GM04504 (cell line): ENCODE results near the gene MYH16.
"Not testable (repeated sequence)": the region's sequence is repeated elsewhere in the genome, so short reads cannot be mapped to it uniquely, and the experiment has no call there.

Experiments
- DNase-seq: peaks from one replicate; pipeline ENCODE4 v3.0.0-alpha.2; 2012; ENCODE audit warnings: low read depth

Gene MYH16

DNA sequence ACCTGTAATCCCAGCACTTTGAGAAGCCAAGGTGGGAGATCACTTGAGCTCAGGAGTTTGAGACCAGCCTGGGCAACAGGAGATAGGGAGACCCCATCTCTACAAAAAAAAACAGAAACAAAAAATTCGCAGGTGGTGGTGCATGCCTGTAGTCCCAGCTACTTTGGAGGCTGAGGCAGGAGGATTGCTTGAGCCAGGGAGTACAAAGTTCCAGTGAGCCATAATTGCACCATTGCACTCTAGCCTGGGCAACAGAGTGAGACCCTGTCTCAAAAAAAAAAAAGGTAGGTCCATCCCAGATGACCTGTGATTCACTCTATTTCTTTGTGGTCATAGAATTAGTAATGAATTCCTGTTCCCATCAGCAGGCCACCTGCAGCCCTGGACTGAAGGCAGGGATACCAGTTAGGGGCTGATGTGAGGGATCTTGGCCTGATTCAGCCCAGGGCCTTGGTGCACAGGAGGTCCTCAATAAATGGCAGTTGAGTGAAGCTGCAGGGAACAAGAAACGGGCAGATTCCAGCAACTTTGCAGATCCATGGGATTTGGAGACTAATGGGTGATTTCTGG, at the start of gene MYH16:
Gene MYH16, plus strand, starts transcription at position 364 of the 570 bp plus-strand sequence.
- DNase-seq: no peak

DNA sequence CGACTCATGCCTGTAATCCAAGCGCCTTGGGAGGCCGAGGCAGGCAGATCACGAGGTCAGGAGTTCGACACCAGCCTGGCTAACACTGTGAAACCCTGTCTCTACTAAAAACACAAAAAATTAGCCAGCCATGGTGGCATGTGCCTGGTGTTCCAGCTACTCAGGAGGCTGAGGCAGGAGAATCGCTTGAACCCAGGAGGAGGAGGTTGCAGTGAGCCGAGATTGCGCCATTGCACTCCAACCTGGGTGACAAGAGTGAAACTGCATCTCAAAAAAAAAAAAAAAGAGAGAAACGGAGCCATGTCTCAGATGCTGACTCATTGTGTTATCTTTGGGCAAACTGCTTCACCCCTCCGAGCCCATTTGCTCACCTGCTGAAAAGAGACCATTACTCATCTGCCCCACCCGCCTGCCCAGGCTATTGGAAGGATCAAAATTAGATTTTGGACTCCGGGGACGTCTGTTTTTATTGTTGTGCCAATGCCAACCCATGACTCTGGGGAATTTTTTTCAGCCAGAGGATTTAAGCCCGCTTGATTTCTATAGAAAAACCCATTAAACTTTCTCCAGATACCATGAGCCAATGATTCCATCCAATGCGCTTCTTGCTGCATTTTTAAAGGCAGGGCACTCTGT, 48.3 kb upstream of the MYH16 start:
- DNase-seq: not testable (repeated sequence)

DNA sequence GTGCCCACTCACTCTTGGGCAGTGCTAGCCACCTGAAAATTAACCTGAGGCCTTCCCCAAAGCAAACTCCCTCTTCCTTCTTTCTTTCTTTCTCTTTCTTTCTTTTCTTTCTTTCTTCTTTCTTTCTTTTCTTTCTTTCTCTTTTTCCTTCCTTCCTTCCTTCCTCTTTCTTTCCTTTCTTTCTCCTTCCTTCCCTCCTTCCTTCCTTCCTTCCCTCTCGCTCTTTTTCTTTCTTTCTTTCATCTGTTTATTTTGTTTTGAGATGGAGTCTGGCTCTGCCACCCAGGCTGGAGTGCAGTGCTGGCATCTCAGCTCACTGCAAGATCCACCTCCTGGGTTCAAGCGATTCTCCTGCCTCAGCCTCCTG, 47.8 kb upstream of the MYH16 start:
- DNase-seq: no peak

DNA sequence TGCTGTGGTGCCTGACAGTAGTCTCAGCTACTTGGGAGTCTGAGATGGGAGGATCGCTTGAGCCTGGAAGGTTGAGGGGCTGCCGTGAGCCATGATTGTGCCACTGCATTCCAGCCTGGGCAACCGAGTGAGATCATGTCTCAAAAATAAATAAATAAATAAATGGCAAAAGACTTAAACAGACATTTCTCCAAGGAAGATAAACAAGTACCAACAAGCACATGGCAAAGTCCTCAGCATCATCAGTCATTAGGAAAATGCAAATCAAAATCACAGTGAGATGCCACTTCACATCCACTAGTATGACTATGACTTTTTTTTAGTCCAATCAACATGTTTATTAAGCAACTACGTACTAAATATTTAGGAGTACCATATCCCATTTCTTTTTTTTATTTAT, 43.4 kb upstream of the MYH16 start:
- DNase-seq: no peak

DNA sequence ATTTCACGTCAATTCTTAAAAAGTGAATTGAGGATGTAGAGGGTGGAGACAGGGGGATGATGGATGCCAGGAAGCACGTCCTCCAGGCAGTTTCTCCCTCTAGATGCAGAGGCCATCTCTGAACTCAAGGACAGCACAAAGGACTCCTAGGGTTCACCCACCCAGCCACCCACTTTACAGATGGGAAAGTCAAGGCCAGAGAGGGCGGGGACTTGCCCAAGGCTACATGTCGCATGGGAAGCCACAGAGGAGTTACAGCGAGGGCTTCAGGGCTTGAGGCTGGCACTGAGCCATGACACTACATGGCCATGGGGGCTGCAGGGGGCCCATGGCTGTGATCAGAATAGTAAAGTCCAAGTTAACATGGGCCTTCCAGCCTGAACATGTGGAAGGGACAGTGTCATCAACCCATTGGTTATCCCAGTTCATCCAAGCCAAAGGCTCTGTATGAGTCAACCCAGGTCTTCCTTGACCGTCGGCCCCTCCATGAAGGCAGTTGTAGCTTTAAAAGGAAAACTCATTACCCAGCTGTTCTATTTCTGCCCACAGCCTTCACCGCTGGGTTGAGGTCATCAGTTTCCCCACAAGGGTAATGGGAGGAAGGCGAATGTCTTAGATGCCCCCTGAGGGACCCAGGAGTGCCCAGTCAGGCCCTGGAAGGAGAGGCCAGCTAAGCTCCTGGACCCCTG, 40.4 kb upstream of the MYH16 start:
- no peak for DNase-seq

DNA sequence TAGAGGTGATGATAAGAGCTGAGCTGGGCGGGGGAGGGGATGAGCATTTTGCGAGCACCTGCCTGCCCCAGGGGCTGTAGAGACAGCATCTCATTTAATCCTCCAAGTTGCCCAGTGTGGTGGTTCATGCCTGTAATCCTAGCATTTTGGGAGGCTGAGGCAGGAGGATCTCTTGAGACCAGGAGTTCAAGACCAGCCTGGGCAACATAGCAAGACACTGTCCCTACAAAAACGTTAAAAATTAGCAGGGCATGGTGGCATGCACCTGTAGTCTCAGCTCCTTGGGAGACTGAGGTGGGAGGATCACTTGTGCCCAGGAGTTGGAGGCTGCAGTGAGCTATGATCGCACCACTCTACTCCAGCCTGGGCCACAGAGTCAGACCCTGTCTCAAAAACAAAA, 39.7 kb upstream of the MYH16 start:
- DNase-seq: not testable (repeated sequence)

DNA sequence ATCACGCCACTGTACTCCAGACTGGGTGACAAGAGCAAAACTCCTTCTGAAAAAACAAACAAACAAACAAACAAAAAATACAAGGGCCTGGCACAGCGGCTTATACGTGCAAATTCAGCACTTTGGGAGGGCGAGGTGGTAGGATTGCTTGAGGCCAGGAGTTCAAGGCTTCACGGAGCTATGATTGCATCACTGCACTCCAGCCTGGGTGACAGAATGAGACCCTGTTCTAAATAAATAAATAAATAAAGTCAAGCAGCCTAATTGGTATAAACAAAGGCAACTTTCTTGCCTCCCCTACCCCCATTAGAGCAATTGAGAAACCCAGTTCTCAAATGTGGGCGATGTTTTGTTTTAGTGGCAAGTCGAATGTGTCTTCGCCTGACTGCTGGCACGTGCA, 38.5 kb upstream of the MYH16 start:
- no peak for DNase-seq

DNA sequence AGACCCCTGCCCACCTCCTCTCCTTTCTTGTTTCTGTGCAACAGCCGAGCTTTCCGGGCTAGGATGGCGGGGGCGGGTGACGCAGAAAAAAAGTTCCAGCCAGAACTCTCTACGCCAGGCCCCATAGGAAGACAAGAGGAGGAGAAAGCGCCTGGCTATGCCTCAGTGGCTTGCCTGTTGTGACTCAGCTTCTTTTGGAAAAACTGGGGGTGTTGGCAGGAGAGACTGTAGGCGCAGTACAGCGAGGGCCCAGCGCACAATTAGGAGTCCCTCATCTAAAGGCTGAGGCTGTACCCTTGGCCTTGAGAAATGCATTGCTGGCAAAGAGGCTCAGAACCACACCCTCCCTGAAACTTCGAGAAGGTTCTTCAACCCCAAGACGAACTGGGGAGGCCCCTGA, 36.7 kb upstream of the MYH16 start:
- DNase-seq: no peak

DNA sequence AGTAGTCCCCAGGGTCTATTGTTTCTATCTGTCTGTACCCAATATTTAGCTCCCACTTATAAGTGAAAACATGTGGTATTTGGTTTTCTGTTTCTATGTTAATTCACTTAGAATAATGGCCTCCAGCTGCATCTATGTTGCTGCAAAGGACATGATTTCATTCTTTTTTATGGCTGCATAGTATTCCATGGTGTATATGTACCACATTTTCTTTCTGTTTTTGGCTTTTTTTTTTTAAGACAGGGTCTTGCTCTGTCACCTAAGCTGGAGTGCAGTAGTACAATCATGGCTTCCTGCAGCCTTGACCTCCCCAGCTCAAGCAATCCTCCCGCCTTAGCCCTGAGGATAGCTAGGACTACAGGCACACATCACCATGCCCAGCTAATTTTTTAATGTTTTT, 34.8 kb upstream of the MYH16 start:
- DNase-seq: not testable (repeated sequence)

DNA sequence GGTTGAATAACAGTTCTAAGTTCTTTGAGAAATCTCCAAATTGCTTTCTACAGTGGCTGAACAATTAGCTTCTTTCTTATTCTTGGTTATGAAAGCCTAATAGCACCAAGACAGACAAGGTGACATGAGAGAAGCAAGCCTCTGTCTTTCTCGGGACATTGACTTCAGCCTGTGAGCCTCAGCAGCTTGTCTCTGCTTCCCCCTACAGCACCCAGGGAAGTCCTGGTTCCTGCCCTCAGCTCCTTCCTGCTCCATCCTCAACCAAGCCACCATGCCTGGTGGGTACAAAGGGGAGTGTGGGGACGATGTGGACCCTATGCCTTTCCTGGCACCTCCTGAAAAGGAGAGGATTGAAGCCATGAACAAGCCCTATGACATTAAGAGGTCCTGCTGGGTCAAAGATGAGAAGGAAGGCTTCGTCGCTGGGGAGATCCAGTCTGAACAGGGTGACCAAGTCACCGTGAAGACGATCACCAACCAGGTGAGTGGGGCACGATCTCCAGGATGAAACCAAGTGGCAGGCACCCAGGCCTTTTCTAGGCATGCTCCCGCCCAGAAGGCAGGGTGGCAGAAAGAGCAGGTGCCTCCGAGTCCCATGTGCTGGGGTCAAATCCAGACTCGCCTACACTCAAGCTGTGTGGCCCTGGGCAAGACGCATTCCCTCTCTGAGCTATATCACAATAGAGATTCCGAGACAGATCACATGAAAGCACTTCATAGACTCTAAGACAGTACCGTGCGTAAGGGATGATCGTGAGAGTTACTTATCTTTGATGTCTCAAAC, 33.9 kb upstream of the MYH16 start:
- no peak for DNase-seq

DNA sequence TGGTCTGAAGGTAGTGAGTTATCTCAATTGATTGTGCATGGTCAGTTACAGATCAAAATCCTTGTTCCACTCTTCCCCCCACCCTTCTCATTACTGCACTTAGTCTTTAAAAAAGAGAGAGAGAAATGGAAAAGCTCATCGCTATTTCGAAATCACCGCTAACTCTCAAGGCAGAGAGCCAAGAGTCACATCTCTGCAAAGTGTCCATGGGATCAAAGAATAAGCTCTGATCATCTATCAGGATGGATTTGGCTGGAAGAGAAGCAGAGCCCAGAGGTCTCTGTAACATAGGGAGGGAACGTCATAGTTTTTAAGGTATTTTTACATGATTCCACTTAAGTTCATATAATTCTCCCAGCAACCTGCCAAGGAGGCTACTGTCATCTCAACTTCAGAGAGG, 30.0 kb upstream of the MYH16 start:
- DNase-seq: no peak

DNA sequence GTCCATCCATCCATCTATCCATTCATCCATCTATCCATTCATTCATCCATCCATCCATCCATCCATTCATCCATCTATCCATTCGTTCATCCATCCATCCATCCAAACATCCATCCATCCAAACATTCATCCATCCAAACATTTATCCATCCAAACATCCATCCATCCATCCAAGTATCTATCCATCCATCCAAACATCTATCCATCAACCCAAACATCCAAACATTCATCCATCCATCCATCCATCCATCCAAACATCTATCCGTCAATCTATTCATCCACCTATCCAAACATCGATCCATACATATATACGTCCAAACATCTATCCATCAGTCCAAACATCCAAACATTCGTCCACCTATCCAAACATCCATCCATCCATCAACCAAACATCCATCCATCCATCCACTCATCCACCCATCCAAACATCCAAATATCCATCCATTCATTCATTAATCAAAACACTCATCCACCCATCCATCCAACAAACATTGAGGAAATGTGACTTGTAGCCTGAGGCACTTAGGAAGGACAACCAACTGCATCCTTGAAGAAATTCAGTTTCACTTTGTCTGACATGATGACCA, 28.8 kb upstream of the MYH16 start:
- no peak for DNase-seq

DNA sequence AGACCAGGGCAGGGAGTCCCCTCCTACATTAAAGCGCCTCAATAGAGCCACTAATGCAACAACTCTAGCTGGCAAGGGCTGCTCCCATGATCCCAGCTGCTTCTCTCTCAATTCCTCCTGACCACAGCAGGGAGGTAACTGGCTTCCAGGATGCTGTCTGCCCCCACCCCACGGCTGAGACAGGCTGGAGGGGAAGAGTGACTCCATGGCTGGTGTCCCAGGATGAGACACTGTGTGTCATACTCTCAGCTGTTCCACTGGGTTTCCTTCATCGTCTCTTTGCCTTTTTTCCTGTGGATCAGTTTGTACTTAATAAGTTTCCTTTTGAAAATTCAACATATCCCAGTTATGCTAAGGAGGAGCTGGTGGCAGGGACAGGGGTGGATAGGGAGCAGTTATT, 27.7 kb upstream of the MYH16 start:
- no peak for DNase-seq

DNA sequence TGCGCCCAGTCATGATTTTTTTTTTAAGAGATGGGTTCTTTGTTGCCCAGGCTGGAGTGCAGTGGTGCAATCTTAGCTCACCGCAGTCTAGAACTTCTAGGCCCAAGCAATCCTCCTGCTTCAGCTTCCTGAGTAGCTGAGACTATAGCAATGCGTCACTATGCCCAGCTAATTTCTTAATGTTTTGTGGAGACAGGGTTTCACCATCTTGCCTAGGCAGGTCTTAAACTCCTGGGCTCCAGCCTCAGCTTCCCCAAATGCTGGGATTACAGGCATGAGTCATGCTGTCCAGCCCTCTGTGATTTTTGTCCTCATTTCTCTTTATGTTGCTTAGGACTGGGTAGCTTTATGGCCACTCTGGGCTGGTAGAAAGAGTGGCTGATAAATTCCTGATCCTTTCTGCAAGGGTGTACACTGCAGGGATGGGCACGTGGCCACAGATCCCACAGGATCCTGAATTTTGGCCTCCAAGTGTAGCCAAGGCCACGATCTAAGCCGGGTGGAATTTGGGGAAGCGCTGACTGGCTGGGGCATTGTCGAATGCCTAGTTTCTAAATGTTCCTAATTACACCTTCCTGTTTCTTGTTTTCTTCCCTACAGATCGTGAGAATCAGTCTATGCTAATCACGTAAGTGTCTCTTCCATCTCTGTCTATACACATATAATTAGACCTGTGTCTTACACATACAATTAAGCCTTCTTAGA, 24.1 kb upstream of the MYH16 start:
- no peak for DNase-seq

DNA sequence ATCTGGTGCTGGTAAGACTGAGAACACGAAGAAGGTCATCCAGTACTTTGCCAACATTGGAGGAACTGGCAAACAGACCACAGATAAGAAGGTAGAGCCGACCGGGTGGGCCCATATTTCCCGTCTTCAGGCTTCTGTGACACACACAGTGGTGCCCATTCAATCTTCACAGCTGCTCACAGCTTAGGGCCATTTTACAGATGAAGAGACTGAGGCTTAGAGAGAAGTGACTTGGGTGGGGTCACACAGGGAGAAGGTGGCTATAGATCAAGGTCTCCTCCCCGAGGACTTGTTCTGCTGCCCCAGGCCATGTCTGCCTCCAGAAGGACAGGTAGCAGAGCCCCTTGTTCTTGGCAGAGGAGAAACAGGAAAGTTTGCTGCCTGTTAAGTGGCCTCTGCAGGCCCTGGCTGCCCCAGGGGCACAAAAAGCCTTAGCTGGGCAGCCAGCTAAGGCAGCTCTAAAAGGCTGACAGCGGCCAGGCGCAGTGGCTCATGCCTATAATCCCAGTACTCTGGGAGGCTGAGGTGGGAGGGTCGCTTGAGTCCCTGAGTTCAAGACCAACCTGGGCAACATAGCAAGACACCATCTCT, 22.6 kb upstream of the MYH16 start:
- DNase-seq: no peak

DNA sequence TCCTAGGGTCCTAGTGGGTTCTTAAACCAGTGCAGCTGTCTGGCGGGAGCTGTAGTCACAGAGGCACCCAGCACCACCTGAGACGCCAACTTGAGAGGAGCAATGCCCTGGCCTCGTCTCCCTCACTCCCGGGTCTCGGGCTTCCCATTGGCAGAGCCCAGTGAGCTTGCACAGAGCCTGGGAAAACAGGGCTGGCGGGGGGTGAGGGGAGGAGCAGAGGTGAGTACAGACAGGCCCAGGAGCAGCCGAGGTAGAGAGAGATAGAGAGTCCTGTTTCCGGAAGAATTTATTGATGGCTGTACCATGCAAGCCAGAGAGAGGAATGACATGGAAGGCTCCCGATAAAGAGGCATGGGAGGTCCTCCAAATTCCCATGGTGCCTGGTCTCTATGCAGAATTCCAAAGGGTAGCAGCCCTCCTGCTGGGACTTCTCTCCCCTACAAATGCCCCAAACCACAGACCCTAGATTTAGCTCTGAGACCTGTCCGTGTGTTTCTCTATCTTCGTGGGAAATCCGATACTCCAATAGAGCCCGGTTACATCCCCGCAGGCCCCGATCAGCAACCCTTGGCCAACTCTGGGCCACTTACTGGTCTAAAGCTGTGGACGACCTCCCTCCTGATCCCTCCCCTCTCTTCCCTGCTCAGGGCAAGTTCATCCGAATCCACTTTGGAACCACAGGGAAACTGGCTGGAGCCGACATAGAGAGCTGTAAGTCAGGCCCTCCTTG, 20.3 kb upstream of the MYH16 start:
- no peak for DNase-seq

DNA sequence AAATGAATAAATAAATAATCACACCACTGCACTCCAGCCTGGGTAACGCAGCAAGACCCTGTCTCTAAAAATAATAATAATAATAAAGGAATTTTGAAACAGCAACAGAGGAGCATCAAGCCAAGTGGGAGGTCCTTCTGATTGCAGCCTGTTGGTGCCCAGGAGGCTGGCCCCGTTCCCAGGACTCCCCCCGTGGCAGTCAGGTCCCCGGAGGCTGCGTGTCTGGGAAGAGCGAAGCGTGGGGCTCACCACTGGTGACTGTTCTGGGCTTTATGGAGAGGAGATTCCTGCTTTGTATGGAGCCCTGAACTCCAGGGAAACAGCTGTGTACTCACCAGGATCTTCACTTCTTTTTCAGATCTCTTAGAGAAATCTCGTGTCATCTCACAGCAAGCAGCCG, 19.3 kb upstream of the MYH16 start:
- DNase-seq: no peak

DNA sequence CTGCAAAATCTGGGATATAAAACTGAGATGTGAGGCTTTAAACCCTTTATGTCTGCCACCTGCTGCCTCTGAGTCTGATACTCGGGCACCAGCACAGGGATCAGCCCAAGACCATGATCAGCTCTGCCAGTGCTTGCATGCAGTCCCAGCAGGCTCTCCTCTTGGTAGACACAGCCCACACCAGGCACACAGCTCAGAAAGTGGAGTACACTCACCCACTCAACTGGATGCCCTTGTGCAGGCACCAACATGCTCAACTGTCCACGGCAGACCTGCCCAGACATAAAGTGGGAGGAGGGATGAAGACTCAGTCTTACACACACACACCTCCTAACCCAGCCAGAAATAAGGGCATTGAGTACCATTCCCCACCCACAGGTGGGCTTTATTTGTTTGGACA, 18.2 kb upstream of the MYH16 start:
- DNase-seq: no peak

DNA sequence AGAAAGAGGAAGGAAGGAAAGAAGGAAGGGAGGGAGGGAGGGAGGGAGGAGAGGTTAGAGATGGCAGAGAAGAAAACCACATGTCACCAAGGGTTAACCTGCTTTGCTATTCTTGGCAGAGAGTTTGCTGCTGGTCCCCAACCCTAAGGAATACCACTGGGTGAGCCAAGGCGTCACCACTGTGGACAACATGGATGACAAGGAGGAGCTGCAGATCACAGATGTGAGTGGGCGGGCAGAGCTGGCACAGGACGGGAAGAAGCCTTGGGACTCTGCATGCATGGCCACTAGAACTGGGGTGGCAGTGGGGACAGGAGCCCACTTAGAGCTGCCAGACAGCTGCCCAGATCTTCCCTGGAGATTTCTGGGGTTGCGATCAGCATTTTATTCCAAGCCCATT, 17.2 kb upstream of the MYH16 start:
- no peak for DNase-seq

DNA sequence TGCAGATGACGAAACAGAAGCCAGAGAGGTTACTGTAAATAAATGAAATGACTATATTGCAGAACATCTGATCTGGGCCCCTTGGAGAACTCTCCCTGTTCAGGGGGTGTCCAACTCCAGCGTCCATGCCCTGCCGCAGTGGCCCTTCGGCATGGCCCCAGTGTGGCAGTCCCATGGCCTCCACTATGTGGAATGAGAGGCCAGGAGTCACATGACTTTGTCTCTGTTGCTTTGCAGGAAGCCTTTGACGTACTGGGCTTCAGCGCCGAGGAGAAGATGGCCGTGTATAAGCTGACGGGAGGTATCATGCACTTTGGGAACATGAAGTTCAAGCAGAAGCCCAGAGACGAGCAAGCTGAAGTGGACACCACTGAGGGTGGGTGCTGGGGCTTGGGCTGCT, 15.6 kb upstream of the MYH16 start:
- DNase-seq: no peak

DNA sequence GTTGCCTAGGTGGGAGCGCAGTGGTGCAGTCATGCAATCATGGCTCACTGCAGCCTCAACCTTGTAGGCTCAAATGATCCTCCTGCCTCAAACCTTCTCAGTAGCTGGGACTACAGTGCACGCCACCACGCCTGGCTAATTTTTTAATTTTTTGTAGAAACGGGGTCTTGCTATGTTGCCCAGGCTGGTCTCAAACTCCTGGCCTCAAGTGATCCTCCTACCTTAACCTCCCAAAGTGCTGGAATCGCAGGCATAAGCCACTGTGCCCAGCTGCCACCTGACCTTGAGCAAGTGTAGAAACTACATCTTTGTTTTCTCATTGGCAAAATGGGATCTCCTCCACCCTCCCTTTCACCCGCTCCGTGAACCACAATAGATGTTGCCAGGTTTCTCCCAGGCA, 15.0 kb upstream of the MYH16 start:
- DNase-seq: no peak
